Adrenal gland (tissue), 5 donors: ENCODE results near the gene NOCT.

ENCODE experiments used
- POLR2A ChIP-seq, 2 donors: fragments of 450-650 bp; IDR thresholded peaks; one replicate each; pipeline ENCODE4 v1.6.1; 2017; ENCODE audit warnings: antibody characterized with exemption in 2 of 2, mild to moderate bottlenecking in 2 of 2, moderate library complexity in 1 of 2
- TF ChIP-seq, protein P1 (sequence below), 6 experiments: fragments of 450-650 bp in 4 of 6; fragments of 200-600 bp in 2 of 6; sonication (generic) in 1 of 6; IDR thresholded peaks; 1 replicate in 5 of 6; 2 replicates in 1 of 6; pipeline versions ENCODE4 v1.5.1 to v1.8.0; 2016 to 2021; ENCODE audit warnings: antibody characterized with exemption in 6 of 6, mild to moderate bottlenecking in 2 of 6, moderate library complexity in 1 of 6
- donor health status: DM: no; HTN: no; CAD: no.

DNA sequence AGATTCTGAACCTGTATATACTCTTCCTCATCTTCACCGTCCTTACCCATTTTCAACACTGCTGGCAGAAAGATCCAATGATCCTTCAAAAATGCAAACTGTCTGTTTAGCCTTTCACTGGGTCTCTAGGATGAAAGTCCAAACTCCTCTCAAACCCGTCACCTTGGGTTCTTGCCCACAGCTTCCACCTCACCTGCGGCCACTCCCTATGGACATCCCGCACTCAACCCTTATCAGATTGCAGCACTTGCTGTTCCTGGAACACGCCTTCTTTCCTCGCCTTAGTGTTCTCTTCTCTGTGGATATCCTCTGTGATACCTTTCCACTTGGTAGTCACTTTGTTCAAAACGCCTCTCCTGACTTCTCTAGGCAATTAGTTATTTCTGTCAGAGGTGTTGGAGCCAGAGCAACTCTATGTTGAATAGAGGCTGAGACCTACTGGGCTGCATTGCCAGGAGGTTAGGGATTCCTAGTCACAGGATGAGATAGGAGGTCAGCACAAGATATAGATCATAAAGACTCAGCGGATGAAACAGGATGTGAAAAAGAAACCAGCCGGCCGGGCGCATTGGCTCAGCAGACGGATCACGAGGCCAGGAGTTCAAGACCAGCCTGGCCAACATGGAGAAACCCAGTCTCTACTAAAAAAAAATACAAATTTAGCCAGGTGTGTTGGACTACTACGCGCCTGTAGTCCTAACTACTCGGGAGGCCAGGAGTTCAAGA lies 4.2 kb upstream of the NOCT start:
- TF ChIP-seq, protein P1, sequence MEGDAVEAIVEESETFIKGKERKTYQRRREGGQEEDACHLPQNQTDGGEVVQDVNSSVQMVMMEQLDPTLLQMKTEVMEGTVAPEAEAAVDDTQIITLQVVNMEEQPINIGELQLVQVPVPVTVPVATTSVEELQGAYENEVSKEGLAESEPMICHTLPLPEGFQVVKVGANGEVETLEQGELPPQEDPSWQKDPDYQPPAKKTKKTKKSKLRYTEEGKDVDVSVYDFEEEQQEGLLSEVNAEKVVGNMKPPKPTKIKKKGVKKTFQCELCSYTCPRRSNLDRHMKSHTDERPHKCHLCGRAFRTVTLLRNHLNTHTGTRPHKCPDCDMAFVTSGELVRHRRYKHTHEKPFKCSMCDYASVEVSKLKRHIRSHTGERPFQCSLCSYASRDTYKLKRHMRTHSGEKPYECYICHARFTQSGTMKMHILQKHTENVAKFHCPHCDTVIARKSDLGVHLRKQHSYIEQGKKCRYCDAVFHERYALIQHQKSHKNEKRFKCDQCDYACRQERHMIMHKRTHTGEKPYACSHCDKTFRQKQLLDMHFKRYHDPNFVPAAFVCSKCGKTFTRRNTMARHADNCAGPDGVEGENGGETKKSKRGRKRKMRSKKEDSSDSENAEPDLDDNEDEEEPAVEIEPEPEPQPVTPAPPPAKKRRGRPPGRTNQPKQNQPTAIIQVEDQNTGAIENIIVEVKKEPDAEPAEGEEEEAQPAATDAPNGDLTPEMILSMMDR (IDR thresholded peaks at IDR 0.05), result no peak
- TF ChIP-seq POLR2A (IDR thresholded peaks at IDR 0.05), result no peak
